K562 (cell line): ENCODE data around the gene KLHL41. TPM values are rescaled to one million over a fixed set of nuclear protein-coding genes. Genes with fewer than 3 reads are reported as not detected.
"Not testable (repeated sequence)": the region's sequence is repeated elsewhere in the genome, so short reads cannot be mapped to it uniquely, and the experiment has no call there.

Source experiments
- ATAC-seq: fragments of 200-7000 bp; cut with Tn5 transposase; 3 replicates; pipeline ENCODE4 v1.9.1; 2020; ENCODE audit warnings: moderate library complexity
- BruUV-seq: library from RNA; stranded (reverse); fragments of 400-500 nt; replicated peaks from 2 replicates; lab custom pipeline; 2021; lab: Mats Ljungman, UMichigan
- CTCF ChIA-PET: fragments of 300-600 bp; formaldehyde crosslinking; extraction: SDS; loops from one replicate; lab custom pipeline; 2021; ENCODE audit warnings: low intra/inter-chr PET ratio; lab: Yijun Ruan, JAX
- POLR2A ChIA-PET: fragments of 300-600, 350-650 bp; sonication (Branson Sonifier 250); formaldehyde crosslinking; extraction: SDS; loops from one replicate; lab custom pipeline; 2021; ENCODE audit warnings: antibody characterized with exemption, inconsistent platforms; lab: Yijun Ruan, JAX
- DNase-seq, 4 experiments: peaks; one replicate each; pipeline versions ENCODE4 v3.0.0 to v3.0.0-alpha.2; 2011 to 2018; ENCODE audit warnings: low spot score in 3 of 4, mixed read lengths in 3 of 4; ENCODE audit errors: extremely low read depth in 1 of 4
- FAIRE-seq: peaks from 2 replicates; lab custom pipeline; 2011; peaks lifted over from hg19 to GRCh38; lab: Jason Lieb, UNC
- H2AFZ ChIP-seq: 2 replicates; pipeline ENCODE4 v1.6.0; 2011; ENCODE audit warnings: low read depth, low read length, control low read depth, inconsistent platforms
- H3K27ac ChIP-seq: fragments of 200-600 bp; 3 replicates; pipeline ENCODE4 v1.8.0; 2011; ENCODE audit warnings: low read depth, mild to moderate bottlenecking, control low read depth, inconsistent platforms, low read length, moderate library complexity, mixed read lengths; ENCODE audit errors: extremely low read depth
- H3K27me3 ChIP-seq, 2 experiments: fragments of 300-600 bp in 1 of 2; 2 replicates in 1 of 2; 3 replicates in 1 of 2; pipeline versions ENCODE4 v1.6.0 to v1.8.0; 2011; ENCODE audit warnings: inconsistent platforms in 2 of 2, low read length in 2 of 2, mild to moderate bottlenecking in 1 of 2, mixed read lengths in 1 of 2, moderate library complexity in 1 of 2; ENCODE audit not compliant: control insufficient read depth in 2 of 2, insufficient read depth in 2 of 2
- H3K36me3 ChIP-seq: fragments of 300-600 bp; 3 replicates; pipeline ENCODE4 v1.8.0; 2011; ENCODE audit warnings: mild to moderate bottlenecking, low read length, inconsistent platforms; ENCODE audit not compliant: control insufficient read depth, insufficient read depth
- H3K4me1 ChIP-seq, 2 experiments: fragments of 200-600 bp in 1 of 2; replicated peaks in 1 of 2; 2 replicates in 1 of 2; 3 replicates in 1 of 2; pipeline versions ENCODE4 v1.5.1 to v1.8.0; 2011; ENCODE audit warnings: inconsistent platforms in 2 of 2, low read length in 2 of 2, mild to moderate bottlenecking in 1 of 2, mixed read lengths in 1 of 2, moderate library complexity in 1 of 2; ENCODE audit not compliant: control insufficient read depth in 2 of 2, insufficient read depth in 2 of 2
- H3K4me2 ChIP-seq: 2 replicates; pipeline ENCODE4 v1.6.1; 2011; ENCODE audit warnings: low read length, control low read depth, inconsistent platforms, mixed read lengths; ENCODE audit not compliant: insufficient read depth
- H3K4me3 ChIP-seq: fragments of 200-600 bp; sonication (generic), shearing (Covaris generic); 2 replicates; pipeline ENCODE4 v1.5.1; 2016; ENCODE audit warnings: control low read depth, inconsistent platforms
- H3K79me2 ChIP-seq: fragments of 200-600 bp; 3 replicates; pipeline ENCODE4 v1.8.0; 2011; ENCODE audit warnings: low read length, inconsistent platforms; ENCODE audit not compliant: control insufficient read depth, insufficient read depth
- H3K9ac ChIP-seq, 2 experiments: 2 replicates each; pipeline versions ENCODE4 v1.6.0 to v1.6.1; 2011; ENCODE audit warnings: low read depth in 2 of 2, low read length in 2 of 2, control low read depth in 1 of 2, inconsistent platforms in 1 of 2, mild to moderate bottlenecking in 1 of 2, mixed read lengths in 1 of 2; ENCODE audit not compliant: insufficient read depth in 1 of 2
- H3K9me1 ChIP-seq: one replicate; pipeline ENCODE4 v1.6.0; 2011; ENCODE audit warnings: inconsistent platforms, mild to moderate bottlenecking, low read length, moderate library complexity; ENCODE audit not compliant: control insufficient read depth, insufficient read depth
- H3K9me3 ChIP-seq: replicated peaks from 2 replicates; pipeline ENCODE4 v1.5.1; 2011; ENCODE audit warnings: low read depth, low read length, inconsistent platforms; ENCODE audit not compliant: control insufficient read depth, insufficient read depth
- H4K20me1 ChIP-seq: replicated peaks from 2 replicates; pipeline ENCODE4 v1.6.1; 2011; ENCODE audit warnings: low read length, inconsistent platforms, mixed read lengths; ENCODE audit not compliant: control insufficient read depth, insufficient read depth
- MEIS2 ChIP-seq: fragments of 450-650 bp; IDR thresholded peaks from 2 replicates; pipeline ENCODE4 v1.6.1; 2014; ENCODE audit warnings: mild to moderate bottlenecking; ENCODE audit not compliant: partially characterized antibody
- XRCC4 ChIP-seq: IDR thresholded peaks from one replicate; pipeline ENCODE4 v1.6.1; 2011; ENCODE audit not compliant: insufficient read depth, insufficient read length; ENCODE audit errors: extremely low read depth
- WGBS: fragments of 100-300 bp; shearing (Covaris generic); methylation state at CpG from one replicate; pipeline ENCODE4 v1.1.6; 2016; ENCODE audit warnings: low coverage, mixed read lengths; ENCODE audit not compliant: insufficient coverage; ENCODE audit errors: missing lambda C conversion rate; 5-methylcytosine and 5-hydroxymethylcytosine counted together
- in situ Hi-C: fragments of 300-500 bp; cut with MboI; formaldehyde crosslinking; loops from 4 replicates; pipeline ENCODE4 v1.15.0; 2018; ENCODE audit warnings: inconsistent platforms, mixed read lengths
- intact Hi-C: fragments of 100-400 bp; cut with micrococcal nuclease; formaldehyde crosslinking; loops from 2 replicates; pipeline ENCODE4 v1.14.2; 2022
- polyA plus RNA-seq, 8 experiments: library from polyadenylated mRNA; depleted of rRNA in 4 of 8; stranded (reverse) in 5 of 8; unstranded in 3 of 8; fragments of >200 nt; fragmentation: Nextera tagmentation in 2 of 8; fragmentation: Illumina TruSeq in 1 of 8; extraction: Ambion mirVana in 2 of 8; extraction: Trizol in 1 of 8; gene quantifications; 2 replicates each; pipeline versions ENCODE4 v1.2.1 to v1.2.3, GENCODE V29; 2011 to 2014; ENCODE audit warnings: inconsistent platforms in 1 of 8, missing spikeins in 1 of 8
- total RNA-seq, 7 experiments: library from RNA; depleted of rRNA in 6 of 7; stranded (reverse); fragments of >200 nt in 6 of 7; fragmentation: Illumina TruSeq in 2 of 7; extraction: Trizol in 2 of 7; gene quantifications; 2 replicates each; pipeline versions ENCODE4 v1.2.1 to v1.2.3, GENCODE V29; 2011 to 2021; ENCODE audit warnings: low replicate concordance in 1 of 7
- TF ChIP-seq, protein P1 (sequence below): fragments of 450-650 bp; IDR thresholded peaks from 2 replicates; pipeline ENCODE4 v1.6.1; 2016
- TF ChIP-seq, protein P2 (sequence below), 2 experiments: IDR thresholded peaks in 1 of 2; conservative IDR thresholded peaks in 1 of 2; 2 replicates each; pipeline ENCODE4 v1.6.1; 2016; ENCODE audit warnings: low read depth in 2 of 2, mild to moderate bottlenecking in 1 of 2, missing compliant biosample characterization in 1 of 2, missing genetic modification characterization in 1 of 2, moderate library complexity in 1 of 2

KLHL41 gene
- total and polyA plus RNA-seq, 9 of the 15 experiments (the other 6 are each of a cell fraction or from before 2014, with no cell fraction given) = 0.05 to 1.5 (median 0.09) TPM

DNA sequence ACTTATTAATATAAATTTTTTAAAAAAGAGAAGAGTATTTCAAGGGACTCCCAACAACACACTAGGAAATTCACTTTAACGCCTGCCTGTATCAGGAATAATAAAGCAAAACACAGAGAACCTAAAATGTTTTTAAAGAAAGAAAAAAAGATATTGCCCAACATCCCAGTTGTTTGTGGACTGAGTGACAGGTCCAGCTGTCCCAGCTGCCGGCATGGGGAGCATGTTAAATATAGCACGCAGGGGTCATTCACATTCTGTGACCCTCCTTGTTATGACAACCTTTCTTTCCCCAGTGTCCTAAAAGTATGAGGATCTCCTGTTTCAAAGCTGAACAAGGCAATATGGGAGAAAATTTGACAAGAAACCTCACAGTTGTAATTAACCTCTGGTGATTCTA is 4.4 kb downstream of the KLHL41 start (continued):
- no peak for TF ChIP-seq XRCC4

DNA sequence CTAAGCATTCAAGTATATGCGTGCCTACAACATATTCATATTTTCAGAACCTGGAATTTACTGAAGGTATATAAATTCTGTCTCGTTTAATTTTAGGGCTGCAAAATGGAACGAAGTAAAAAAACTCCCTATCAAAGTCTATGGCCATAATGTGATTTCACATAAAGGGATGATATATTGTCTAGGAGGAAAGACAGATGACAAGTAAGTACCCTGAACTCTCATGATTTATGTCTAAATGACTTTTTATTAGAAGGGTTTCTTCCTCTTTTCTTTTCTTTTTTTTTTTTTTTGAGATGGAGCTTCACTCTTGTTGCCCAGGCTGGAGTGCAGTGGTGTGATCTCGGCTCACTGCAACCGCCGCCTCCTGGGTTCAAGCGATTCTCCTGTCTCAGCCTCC is 5.3 kb downstream of the KLHL41 start:
- H3K9me1 ChIP-seq, H3K36me3 ChIP-seq, DNase-seq, H2AFZ ChIP-seq, H3K4me1 ChIP-seq, H3K27me3 ChIP-seq, H4K20me1 ChIP-seq, H3K79me2 ChIP-seq, FAIRE-seq, H3K9me3 ChIP-seq, in situ Hi-C loops, BruUV-seq, ATAC-seq, H3K9ac ChIP-seq, intact Hi-C loops, H3K4me3 ChIP-seq, H3K4me2 ChIP-seq, POLR2A ChIA-PET, CTCF ChIA-PET, H3K27ac ChIP-seq: not testable (repeated sequence)
- 64% methylated on average over 7 of the region's 7 CpGs for WGBS
- TF ChIP-seq, protein P1, sequence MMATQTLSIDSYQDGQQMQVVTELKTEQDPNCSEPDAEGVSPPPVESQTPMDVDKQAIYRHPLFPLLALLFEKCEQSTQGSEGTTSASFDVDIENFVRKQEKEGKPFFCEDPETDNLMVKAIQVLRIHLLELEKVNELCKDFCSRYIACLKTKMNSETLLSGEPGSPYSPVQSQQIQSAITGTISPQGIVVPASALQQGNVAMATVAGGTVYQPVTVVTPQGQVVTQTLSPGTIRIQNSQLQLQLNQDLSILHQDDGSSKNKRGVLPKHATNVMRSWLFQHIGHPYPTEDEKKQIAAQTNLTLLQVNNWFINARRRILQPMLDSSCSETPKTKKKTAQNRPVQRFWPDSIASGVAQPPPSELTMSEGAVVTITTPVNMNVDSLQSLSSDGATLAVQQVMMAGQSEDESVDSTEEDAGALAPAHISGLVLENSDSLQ = peak; percentile 25; the same call in 1 of the 2 replicates
- peak; percentile 78 for TF ChIP-seq MEIS2
- TF ChIP-seq, protein P2, sequence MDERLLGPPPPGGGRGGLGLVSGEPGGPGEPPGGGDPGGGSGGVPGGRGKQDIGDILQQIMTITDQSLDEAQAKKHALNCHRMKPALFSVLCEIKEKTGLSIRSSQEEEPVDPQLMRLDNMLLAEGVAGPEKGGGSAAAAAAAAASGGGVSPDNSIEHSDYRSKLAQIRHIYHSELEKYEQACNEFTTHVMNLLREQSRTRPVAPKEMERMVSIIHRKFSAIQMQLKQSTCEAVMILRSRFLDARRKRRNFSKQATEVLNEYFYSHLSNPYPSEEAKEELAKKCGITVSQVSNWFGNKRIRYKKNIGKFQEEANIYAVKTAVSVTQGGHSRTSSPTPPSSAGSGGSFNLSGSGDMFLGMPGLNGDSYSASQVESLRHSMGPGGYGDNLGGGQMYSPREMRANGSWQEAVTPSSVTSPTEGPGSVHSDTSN (CRISPR knock-in tag; IDR thresholded peaks at IDR 0.05; ENCODE audit: low read depth) = not testable (repeated sequence)
- TF ChIP-seq, protein P2 (tag; conservative IDR thresholded peaks at IDR 0.05; ENCODE audit: low read depth) = peak; percentile 75
